ENCODE measurements around the gene MEF2B.

The MEF2B gene

DNA sequence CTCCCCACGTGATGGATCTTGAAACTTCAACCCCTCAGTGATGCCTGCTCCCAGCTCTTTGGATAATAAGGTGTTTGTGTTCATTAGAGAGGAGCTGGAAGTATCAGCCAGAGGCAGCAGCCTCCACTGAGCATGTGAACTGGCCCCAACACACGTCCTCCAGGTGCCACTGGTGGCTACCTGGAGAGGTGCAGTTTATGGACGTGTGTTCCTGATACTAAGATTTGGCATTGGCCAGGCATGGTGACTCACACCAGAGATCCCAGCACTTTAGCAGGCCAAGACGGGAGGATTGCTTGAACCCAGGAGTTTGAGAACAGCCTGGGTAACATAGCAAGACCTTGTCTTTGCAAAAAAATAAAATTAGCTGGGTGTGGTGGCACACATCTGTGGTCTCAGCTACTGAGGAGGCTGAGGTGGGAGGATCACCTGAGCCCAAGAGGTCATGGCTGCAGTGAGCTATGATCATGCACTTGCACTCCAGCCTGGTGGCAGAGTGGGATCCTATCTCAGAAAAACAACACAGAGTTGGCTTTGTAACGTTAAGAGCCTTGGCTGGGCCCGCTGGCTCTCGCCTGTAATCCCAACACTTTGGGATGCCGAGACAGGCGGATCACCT is 71.9 kb downstream of the MEF2B start:
- H3K4me1 ChIP-seq (ENCODE audit: control insufficient read depth, insufficient read depth, low read length), result no peaks in the 10 kb centered on the region
- H3K36me3 ChIP-seq (ENCODE audit: control insufficient read depth, insufficient read depth, low read length), result no peaks in the 10 kb centered on the region
- H3K27ac ChIP-seq (ENCODE audit: low read length), result no peak overlapping the region
- no peak overlapping the region for H3K4me3 ChIP-seq (ENCODE audit: low read length)
- H3K9me3 ChIP-seq (ENCODE audit: control insufficient read depth, insufficient read depth, low read length), result no peaks in the 10 kb centered on the region
- no CpG with 5 or more reads among the region's 9 CpGs for WGBS (ENCODE audit: insufficient coverage, insufficient read length)
- no peaks in the 10 kb centered on the region for H3K27me3 ChIP-seq (ENCODE audit: control insufficient read depth, insufficient read depth, low read length)
- no peak for DNase-seq (ENCODE audit: low read depth, low spot score)

DNA sequence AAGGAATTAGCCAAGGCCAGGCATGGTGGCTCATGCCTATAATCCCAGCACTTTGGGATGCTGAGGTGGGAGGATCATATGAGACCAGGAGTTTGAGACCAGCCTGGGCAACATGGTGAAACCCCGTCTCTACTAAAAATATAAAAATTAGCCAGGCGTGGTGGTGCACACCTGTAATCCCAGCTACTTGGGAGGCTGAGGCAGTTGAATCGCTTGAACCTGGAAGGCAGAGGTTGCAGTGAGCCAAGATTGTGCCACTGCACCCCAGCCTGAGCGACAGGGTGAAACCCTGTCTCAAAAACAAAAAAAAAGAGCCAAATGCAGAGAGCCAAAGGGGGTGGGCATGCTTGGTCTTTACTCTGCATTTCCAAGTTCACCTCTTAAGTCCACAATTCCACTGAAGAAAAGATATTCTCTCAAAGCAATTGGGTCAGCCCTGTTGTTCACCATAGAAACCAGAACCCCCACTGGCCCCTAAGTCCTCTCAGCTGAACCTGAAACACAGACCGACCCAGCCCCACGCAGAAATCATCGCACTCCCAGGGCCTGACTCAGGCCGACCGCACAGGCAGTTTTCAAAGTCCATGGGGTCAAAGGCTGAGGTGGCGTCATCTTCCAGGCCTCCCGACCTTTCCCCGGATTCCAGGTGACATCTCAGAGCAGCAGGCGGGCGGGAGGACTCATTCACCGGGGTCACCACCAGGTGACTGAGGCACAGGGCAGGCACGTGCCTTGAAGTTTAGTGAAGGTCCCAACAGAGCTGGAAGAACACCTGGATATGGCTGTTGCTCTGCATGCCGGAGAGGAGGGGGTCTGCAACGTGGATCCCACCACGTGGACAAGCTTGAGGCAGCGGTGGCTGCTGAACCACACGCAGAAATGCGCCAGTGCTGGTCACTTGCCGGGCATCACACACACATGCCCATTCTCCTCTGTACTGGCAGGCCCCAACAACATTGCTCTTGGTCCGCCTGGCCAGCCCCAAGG is 73.1 kb downstream of the MEF2B start:
- H3K4me3 ChIP-seq (ENCODE audit: low read length), result no peak overlapping the region
- H3K27me3 ChIP-seq (ENCODE audit: control insufficient read depth, insufficient read depth, low read length), result no peaks in the 10 kb centered on the region
- H3K36me3 ChIP-seq (ENCODE audit: control insufficient read depth, insufficient read depth, low read length), result no peaks in the 10 kb centered on the region
- H3K27ac ChIP-seq (ENCODE audit: low read length), result no peak overlapping the region
- H3K9me3 ChIP-seq (ENCODE audit: control insufficient read depth, insufficient read depth, low read length), result no peaks in the 10 kb centered on the region
- WGBS (ENCODE audit: insufficient coverage, insufficient read length), result no CpG with 5 or more reads among the region's 24 CpGs
- H3K4me1 ChIP-seq (ENCODE audit: control insufficient read depth, insufficient read depth, low read length), result no peaks in the 10 kb centered on the region; the same call in 1 of the 2 replicates
- no peak for DNase-seq (ENCODE audit: low read depth, low spot score)

DNA sequence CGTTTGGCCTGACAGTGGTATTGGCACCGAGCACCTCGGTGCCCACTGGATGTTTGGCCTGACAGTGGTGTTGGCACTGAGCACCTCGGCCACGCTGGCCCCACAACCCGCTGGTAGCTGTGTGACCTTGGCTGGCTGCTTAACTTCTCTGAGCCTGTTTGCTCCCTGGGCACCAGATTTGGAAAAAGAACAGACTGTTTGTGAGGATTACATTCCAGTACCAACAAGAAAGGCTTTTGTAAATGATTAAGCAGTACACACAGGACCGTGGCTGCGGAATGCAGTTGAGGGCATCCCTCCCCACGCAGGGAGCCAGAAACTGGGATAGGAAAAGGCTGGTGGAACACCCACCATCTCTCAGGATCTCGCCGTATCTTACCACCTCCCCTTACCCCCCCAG is 74.4 kb downstream of the MEF2B start:
- Histone ChIP-seq H3K4me3 (ENCODE audit: low read length) (no peak overlapping the region), H3K27me3 (ENCODE audit: control insufficient read depth, insufficient read depth, low read length) (no peaks in the 10 kb centered on the region), H3K9me3 (ENCODE audit: control insufficient read depth, insufficient read depth, low read length) (no peaks in the 10 kb centered on the region), H3K4me1 (ENCODE audit: control insufficient read depth, insufficient read depth, low read length) (no peaks in the 10 kb centered on the region; the same call in 1 of the 2 replicates), H3K27ac (ENCODE audit: low read length) (no peak overlapping the region), H3K36me3 (ENCODE audit: control insufficient read depth, insufficient read depth, low read length) (no peaks in the 10 kb centered on the region)
- no CpG with 5 or more reads among the region's 11 CpGs for WGBS (ENCODE audit: insufficient coverage, insufficient read length)
- DNase-seq (ENCODE audit: low read depth, low spot score), result no peak
